Osteoblast (primary cell): Measurements from ENCODE around the gene OR10A4. TPM values are rescaled to one million over a fixed set of nuclear protein-coding genes. Genes with fewer than 3 reads are reported as not detected.

ENCODE experiments used
- DNase-seq: peaks from one replicate; pipeline ENCODE4 v3.0.0; 2011; ENCODE audit warnings: low spot score, mixed read lengths; ENCODE audit not compliant: insufficient read length; ENCODE audit errors: missing footprints
- H2AFZ ChIP-seq: 2 replicates; pipeline ENCODE4 v1.6.0; 2011; ENCODE audit warnings: mild to moderate bottlenecking, low read length
- H3K27ac ChIP-seq: 2 replicates; pipeline ENCODE4 v1.5.1; 2011; ENCODE audit warnings: mild to moderate bottlenecking, low read depth, low read length, moderate library complexity
- H3K27me3 ChIP-seq: 2 replicates; pipeline ENCODE4 v1.6.0; 2012; ENCODE audit warnings: mild to moderate bottlenecking, control low read depth, inconsistent platforms, low read length, moderate library complexity; ENCODE audit not compliant: insufficient read depth
- H3K36me3 ChIP-seq: 2 replicates; pipeline ENCODE4 v1.5.1; 2011; ENCODE audit warnings: mild to moderate bottlenecking, low read length, control low read depth, moderate library complexity; ENCODE audit not compliant: insufficient read depth
- H3K4me1 ChIP-seq: 2 replicates; pipeline ENCODE4 v1.5.1; 2011; ENCODE audit warnings: mild to moderate bottlenecking, low read length, control low read depth, moderate library complexity; ENCODE audit not compliant: insufficient read depth
- H3K4me2 ChIP-seq: 2 replicates; pipeline ENCODE4 v1.6.0; 2011; ENCODE audit warnings: mild to moderate bottlenecking, low read length; ENCODE audit not compliant: insufficient read depth
- H3K4me3 ChIP-seq: fragments of 200-600 bp; sonication (generic); 3 replicates; pipeline ENCODE4 v1.5.1; 2012; ENCODE audit warnings: mild to moderate bottlenecking, low read length, inconsistent platforms; ENCODE audit not compliant: insufficient read depth
- H3K79me2 ChIP-seq: 2 replicates; pipeline ENCODE4 v1.6.0; 2012; ENCODE audit warnings: mild to moderate bottlenecking, low read length, control low read depth, inconsistent platforms; ENCODE audit not compliant: insufficient read depth
- H3K9me3 ChIP-seq: 2 replicates; pipeline ENCODE4 v1.5.1; 2011; ENCODE audit warnings: low read depth, low read length, control low read depth
- H4K20me1 ChIP-seq: 2 replicates; pipeline ENCODE4 v1.6.0; 2012; ENCODE audit warnings: mild to moderate bottlenecking, low read length, control low read depth; ENCODE audit not compliant: insufficient read depth
- CTCF ChIP-seq: IDR thresholded peaks from 2 replicates; pipeline ENCODE4 v1.5.1; 2011; ENCODE audit warnings: mild to moderate bottlenecking, low read depth, low read length, moderate library complexity; ENCODE audit errors: extremely low read depth
- total RNA-seq: library from RNA; depleted of rRNA; stranded (reverse); fragments of >200 nt; gene quantifications from 2 replicates; pipeline ENCODE4 v1.2.3, GENCODE V29; 2012

Gene OR10A4
- total RNA-seq, 1 donor, result not detected

GRCh38 chr11:6911948-6912347, 35.5 kb downstream of the OR10A4 start:
- H2AFZ ChIP-seq, result no peak overlapping the region
- H3K79me2 ChIP-seq, result no peaks in the 10 kb centered on the region
- no peak for TF ChIP-seq CTCF
- H3K4me1 ChIP-seq, result no peaks in the 10 kb centered on the region
- no peaks in the 10 kb centered on the region for H3K27me3 ChIP-seq
- no peaks in the 10 kb centered on the region for H3K36me3 ChIP-seq
- no peak overlapping the region for H3K4me2 ChIP-seq
- no peak overlapping the region for H3K27ac ChIP-seq
- H4K20me1 ChIP-seq, result no peaks in the 10 kb centered on the region
- DNase-seq, result peak; percentile 32
- no peaks in the 10 kb centered on the region for H3K9me3 ChIP-seq
- H3K4me3 ChIP-seq, result no peak overlapping the region

GRCh38 chr11:6919698-6920097, 43.3 kb downstream of the OR10A4 start:
- no peaks in the 10 kb centered on the region for H3K36me3 ChIP-seq
- H3K9me3 ChIP-seq, result no peaks in the 10 kb centered on the region
- no peaks in the 10 kb centered on the region for H3K4me1 ChIP-seq
- no peaks in the 10 kb centered on the region for H4K20me1 ChIP-seq
- no peak overlapping the region for H3K4me3 ChIP-seq
- no peak overlapping the region for H2AFZ ChIP-seq
- H3K27ac ChIP-seq, result no peak overlapping the region
- no peaks in the 10 kb centered on the region for H3K79me2 ChIP-seq
- no peaks in the 10 kb centered on the region for H3K27me3 ChIP-seq
- TF ChIP-seq CTCF, result no peak
- no peak for DNase-seq
- H3K4me2 ChIP-seq, result no peak overlapping the region

- no peaks in the 10 kb centered on the region for H3K79me2 ChIP-seq
- no peak within 1 kb of the TSS for H2AFZ ChIP-seq
- H4K20me1 ChIP-seq, result no peaks in the 10 kb centered on the region
- no peaks in the 10 kb centered on the region for H3K36me3 ChIP-seq
- peaks cover 4% of the 10 kb centered on the region for H3K4me1 ChIP-seq
- H3K4me3 ChIP-seq, result no peak within 1 kb of the TSS
- H3K27me3 ChIP-seq, result no peaks in the 10 kb centered on the region
- no peak within 1 kb of the TSS for H3K4me2 ChIP-seq
- H3K27ac ChIP-seq, result no peak within 1 kb of the TSS
- TF ChIP-seq CTCF, result no peak
- DNase-seq, result no peak
- no peaks in the 10 kb centered on the region for H3K9me3 ChIP-seq
Measured at GRCh38 chr11:6920702-6921101, 44.3 kb downstream of the OR10A4 start, which contains the start of gene OR2D3. OR2D3 (plus strand) TSS chr11:6921002; CDS start chr11:6921002, 0 bp downstream.

GRCh38 chr11:6925007-6925577, 48.7 kb downstream of the OR10A4 start:
- DNase-seq, result no peak
- Histone ChIP-seq H3K4me3 (no peak overlapping the region), H3K4me1 (peaks cover 14% of the 10 kb centered on the region), H2AFZ (peak overlapping the region; percentile 99), H3K79me2 (no peaks in the 10 kb centered on the region), H3K4me2 (peak overlapping the region; percentile 98), H3K27ac (no peak overlapping the region), H3K36me3 (no peaks in the 10 kb centered on the region), H3K27me3 (no peaks in the 10 kb centered on the region), H4K20me1 (no peaks in the 10 kb centered on the region), H3K9me3 (no peaks in the 10 kb centered on the region)
- TF ChIP-seq CTCF, result no peak
